Fibroblast of villous mesenchyme (primary cell): ENCODE measurements around the gene HSDL2. TPM values are rescaled to one million over a fixed set of nuclear protein-coding genes. Genes with fewer than 3 reads are reported as not detected.

ENCODE experiments used
- DNase-seq: peaks from one replicate; pipeline ENCODE4 v3.0.0-alpha.2; 2010; ENCODE audit warnings: low read depth
- H3K4me3 ChIP-seq: 2 replicates; pipeline ENCODE4 v1.5.1; 2011; ENCODE audit warnings: low read depth, mild to moderate bottlenecking, low read length
- total RNA-seq: library from RNA; depleted of rRNA; stranded (reverse); fragments of >200 nt; gene quantifications from 2 replicates; pipeline ENCODE4 v1.2.3, GENCODE V29; 2012
- TF ChIP-seq, protein P1 (sequence below): IDR thresholded peaks from 2 replicates; pipeline ENCODE4 v1.5.1; 2012; ENCODE audit warnings: low read depth, mild to moderate bottlenecking, low read length; ENCODE audit not compliant: insufficient read depth

HSDL2 gene
- total RNA-seq, 1 donor = 55.3 TPM

- no peak for DNase-seq
- H3K4me3 ChIP-seq = no peak overlapping the region
- TF ChIP-seq, protein P1, sequence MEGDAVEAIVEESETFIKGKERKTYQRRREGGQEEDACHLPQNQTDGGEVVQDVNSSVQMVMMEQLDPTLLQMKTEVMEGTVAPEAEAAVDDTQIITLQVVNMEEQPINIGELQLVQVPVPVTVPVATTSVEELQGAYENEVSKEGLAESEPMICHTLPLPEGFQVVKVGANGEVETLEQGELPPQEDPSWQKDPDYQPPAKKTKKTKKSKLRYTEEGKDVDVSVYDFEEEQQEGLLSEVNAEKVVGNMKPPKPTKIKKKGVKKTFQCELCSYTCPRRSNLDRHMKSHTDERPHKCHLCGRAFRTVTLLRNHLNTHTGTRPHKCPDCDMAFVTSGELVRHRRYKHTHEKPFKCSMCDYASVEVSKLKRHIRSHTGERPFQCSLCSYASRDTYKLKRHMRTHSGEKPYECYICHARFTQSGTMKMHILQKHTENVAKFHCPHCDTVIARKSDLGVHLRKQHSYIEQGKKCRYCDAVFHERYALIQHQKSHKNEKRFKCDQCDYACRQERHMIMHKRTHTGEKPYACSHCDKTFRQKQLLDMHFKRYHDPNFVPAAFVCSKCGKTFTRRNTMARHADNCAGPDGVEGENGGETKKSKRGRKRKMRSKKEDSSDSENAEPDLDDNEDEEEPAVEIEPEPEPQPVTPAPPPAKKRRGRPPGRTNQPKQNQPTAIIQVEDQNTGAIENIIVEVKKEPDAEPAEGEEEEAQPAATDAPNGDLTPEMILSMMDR = no peak
Measured at GRCh38 chr9:112475318-112475717, 95.4 kb downstream of the HSDL2 start.

DNA sequence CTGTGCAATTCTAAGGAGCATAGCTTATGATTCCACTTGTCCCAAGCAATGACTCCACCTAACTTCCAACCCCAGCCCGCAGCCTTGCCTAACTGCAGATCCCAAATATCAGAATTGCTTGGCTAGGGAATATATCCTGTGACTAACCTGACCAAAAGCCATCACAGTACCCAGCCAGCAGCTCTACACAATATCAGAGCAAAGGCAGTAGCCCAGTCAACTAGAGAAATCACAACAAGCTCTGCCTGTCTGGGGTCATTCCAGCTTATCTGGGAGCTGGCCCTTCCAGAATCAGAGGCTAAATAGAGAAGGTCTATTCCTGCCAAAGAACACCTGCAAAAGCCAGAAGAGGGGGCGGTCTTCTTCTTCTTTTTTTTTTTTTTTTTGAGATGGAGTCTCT lies 97.4 kb downstream of the HSDL2 start:
- TF ChIP-seq, protein P1 = no peak
- no peak overlapping the region for H3K4me3 ChIP-seq
- no peak for DNase-seq

- DNase-seq = no peak
- TF ChIP-seq, protein P1 = no peak
- H3K4me3 ChIP-seq = no peak overlapping the region
Measured at GRCh38 chr9:112479221-112479620, 99.3 kb downstream of the HSDL2 start.

GRCh38 chr9:112484607-112485006 lies 104.7 kb downstream of the HSDL2 start:
- DNase-seq = no peak
- TF ChIP-seq, protein P1 = no peak
- no peak overlapping the region for H3K4me3 ChIP-seq

DNA sequence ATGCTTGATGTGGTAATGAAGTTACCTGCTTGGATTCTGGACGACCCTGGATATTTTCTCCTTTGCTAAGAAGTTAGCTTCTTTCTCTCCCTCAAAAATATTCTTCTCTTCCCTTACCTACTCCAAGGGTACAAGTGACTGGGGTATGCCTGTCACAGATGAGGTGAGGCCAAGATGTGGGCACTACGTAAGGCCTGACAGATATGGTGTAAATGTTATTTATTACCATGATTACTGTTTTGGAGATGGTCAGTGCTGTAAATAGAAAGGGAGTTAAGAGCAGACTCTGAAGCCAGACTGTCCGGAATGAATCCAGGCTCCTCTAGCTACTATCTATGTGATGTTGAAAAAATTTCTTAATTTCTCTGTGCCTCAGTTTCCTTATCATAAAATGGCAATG lies 105.7 kb downstream of the HSDL2 start:
- TF ChIP-seq, protein P1 = no peak
- no peak overlapping the region for H3K4me3 ChIP-seq
- no peak for DNase-seq

DNA sequence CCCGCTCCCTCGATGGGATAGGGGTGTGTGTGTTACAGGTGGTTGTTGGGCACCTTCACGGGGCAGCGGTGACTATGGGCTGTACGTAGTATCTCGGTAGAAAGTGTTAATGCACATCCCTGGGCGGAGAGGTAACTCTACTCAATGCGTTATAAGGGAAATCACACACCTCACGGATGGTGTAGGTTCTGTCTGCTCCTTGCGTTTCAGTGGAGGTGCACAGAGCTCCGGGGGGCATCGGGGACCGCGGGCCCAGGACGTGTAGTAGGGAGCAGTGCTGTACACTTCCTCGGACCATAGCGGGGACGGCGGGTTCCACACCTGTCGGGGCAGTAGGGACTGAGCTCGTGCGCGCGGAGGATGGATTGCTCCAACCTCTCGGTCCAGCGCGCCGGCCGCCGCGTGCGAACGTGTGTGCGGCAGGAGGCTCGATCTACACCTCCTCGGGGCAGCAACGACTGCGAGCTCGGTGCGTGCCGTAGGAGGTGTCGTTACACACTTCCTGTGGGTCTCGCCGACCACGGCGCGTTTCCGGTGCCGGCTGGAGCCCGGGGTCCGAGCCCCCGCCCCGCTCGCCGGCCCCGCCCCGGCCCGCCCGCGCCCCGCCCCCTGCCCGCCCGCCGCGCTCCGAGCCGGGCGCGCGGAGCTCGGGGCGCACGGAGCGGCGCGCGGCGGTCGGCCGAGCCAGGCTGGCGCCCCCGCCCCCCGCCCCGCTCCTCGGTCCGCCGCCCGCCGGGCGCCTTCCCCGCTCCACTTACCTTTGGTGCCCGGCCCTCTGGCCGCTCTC lies 106.5 kb downstream of the HSDL2 start, which contains the start of gene KIAA1958:
Gene KIAA1958, plus strand, starts transcription at position 607 of the 787 bp plus-strand sequence. CDS start 87,254 bp downstream, outside the sequence.
- peak; percentile 77 for DNase-seq
- H3K4me3 ChIP-seq = peak within 1 kb of the TSS; percentile 81
- TF ChIP-seq, protein P1 = no peak
